Measurements from ENCODE around the gene SMARCA2.

SMARCA2 gene

GRCh38 chr9:2174911-2175310 lies 159.8 kb downstream of the SMARCA2 start:
- no peak overlapping the region for H3K4me3 ChIP-seq (ENCODE audit: low read depth in 1 of 5, low read length in 5 of 5)
- H3K27me3 ChIP-seq (ENCODE audit: control insufficient read depth in 5 of 5, insufficient read depth in 4 of 5, low read length in 5 of 5): no peaks in the 10 kb centered on the region
- no peak overlapping the region for H3K27ac ChIP-seq (ENCODE audit: low read depth, low read length)
- no peaks in the 10 kb centered on the region for H3K4me1 ChIP-seq (ENCODE audit: control insufficient read depth in 5 of 5, insufficient read depth in 5 of 5, low read length in 5 of 5)
- peaks cover 0 to 25% (median 20%) of the 10 kb centered on the region in 5 donors for H3K36me3 ChIP-seq (ENCODE audit: control insufficient read depth in 5 of 5, insufficient read depth in 5 of 5, low read length in 5 of 5)
- H3K9ac ChIP-seq (ENCODE audit: low read length in 5 of 5): no peak overlapping the region
- H3K9me3 ChIP-seq (ENCODE audit: control insufficient read depth in 5 of 5, low read length in 5 of 5): no peaks in the 10 kb centered on the region

- peaks cover 2 to 16% (median 10%) of the 10 kb centered on the region in 5 donors for H3K36me3 ChIP-seq (ENCODE audit: control insufficient read depth in 5 of 5, insufficient read depth in 5 of 5, low read length in 5 of 5)
- H3K9me3 ChIP-seq (ENCODE audit: control insufficient read depth in 5 of 5, low read length in 5 of 5): no peaks in the 10 kb centered on the region
- H3K4me1 ChIP-seq (ENCODE audit: control insufficient read depth in 5 of 5, insufficient read depth in 5 of 5, low read length in 5 of 5): peaks cover 0 to 4% (median 0%) of the 10 kb centered on the region in 5 donors
- H3K27ac ChIP-seq (ENCODE audit: low read depth, low read length): no peak overlapping the region
- no peaks in the 10 kb centered on the region for H3K27me3 ChIP-seq (ENCODE audit: control insufficient read depth in 5 of 5, insufficient read depth in 4 of 5, low read length in 5 of 5)
- no peak overlapping the region for H3K4me3 ChIP-seq (ENCODE audit: low read depth in 1 of 5, low read length in 5 of 5)
- no peak overlapping the region for H3K9ac ChIP-seq (ENCODE audit: low read length in 5 of 5)
Observed at GRCh38 chr9:2177121-2177520, 162.0 kb downstream of the SMARCA2 start.

GRCh38 chr9:2178034-2178734 lies 163.0 kb downstream of the SMARCA2 start:
- Histone ChIP-seq H3K9me3 (ENCODE audit: control insufficient read depth in 5 of 5, low read length in 5 of 5) (no peaks in the 10 kb centered on the region), H3K27ac (ENCODE audit: low read depth, low read length) (no peak overlapping the region), H3K36me3 (ENCODE audit: control insufficient read depth in 5 of 5, insufficient read depth in 5 of 5, low read length in 5 of 5) (peaks cover 4 to 13% (median 8%) of the 10 kb centered on the region in 5 donors), H3K4me1 (ENCODE audit: control insufficient read depth in 5 of 5, insufficient read depth in 5 of 5, low read length in 5 of 5) (peaks cover 0 to 4% (median 0%) of the 10 kb centered on the region in 5 donors), H3K4me3 (ENCODE audit: low read depth in 1 of 5, low read length in 5 of 5) (no peak overlapping the region), H3K27me3 (ENCODE audit: control insufficient read depth in 5 of 5, insufficient read depth in 4 of 5, low read length in 5 of 5) (no peaks in the 10 kb centered on the region), H3K9ac (ENCODE audit: low read length in 5 of 5) (no peak overlapping the region)

- peaks cover 0 to 4% (median 0%) of the 10 kb centered on the region in 5 donors for H3K4me1 ChIP-seq (ENCODE audit: control insufficient read depth in 5 of 5, insufficient read depth in 5 of 5, low read length in 5 of 5)
- H3K36me3 ChIP-seq (ENCODE audit: control insufficient read depth in 5 of 5, insufficient read depth in 5 of 5, low read length in 5 of 5): peaks cover 14 to 27% (median 17%) of the 10 kb centered on the region in 5 donors
- H3K27me3 ChIP-seq (ENCODE audit: control insufficient read depth in 5 of 5, insufficient read depth in 4 of 5, low read length in 5 of 5): no peaks in the 10 kb centered on the region
- no peak overlapping the region for H3K27ac ChIP-seq (ENCODE audit: low read depth, low read length)
- no peak overlapping the region for H3K9ac ChIP-seq (ENCODE audit: low read length in 5 of 5)
- H3K4me3 ChIP-seq (ENCODE audit: low read depth in 1 of 5, low read length in 5 of 5): no peak overlapping the region
- no peaks in the 10 kb centered on the region for H3K9me3 ChIP-seq (ENCODE audit: control insufficient read depth in 5 of 5, low read length in 5 of 5)
Observed at GRCh38 chr9:2179567-2179966, 164.4 kb downstream of the SMARCA2 start.

GRCh38 chr9:2180154-2180553 lies 165.0 kb downstream of the SMARCA2 start:
- no peak overlapping the region for H3K27ac ChIP-seq (ENCODE audit: low read depth, low read length)
- peaks cover 14 to 33% (median 18%) of the 10 kb centered on the region in 5 donors for H3K36me3 ChIP-seq (ENCODE audit: control insufficient read depth in 5 of 5, insufficient read depth in 5 of 5, low read length in 5 of 5)
- H3K27me3 ChIP-seq (ENCODE audit: control insufficient read depth in 5 of 5, insufficient read depth in 4 of 5, low read length in 5 of 5): no peaks in the 10 kb centered on the region
- H3K4me3 ChIP-seq (ENCODE audit: low read depth in 1 of 5, low read length in 5 of 5): no peak overlapping the region
- peaks cover 0 to 4% (median 0%) of the 10 kb centered on the region in 5 donors for H3K4me1 ChIP-seq (ENCODE audit: control insufficient read depth in 5 of 5, insufficient read depth in 5 of 5, low read length in 5 of 5)
- no peaks in the 10 kb centered on the region for H3K9me3 ChIP-seq (ENCODE audit: control insufficient read depth in 5 of 5, low read length in 5 of 5)
- no peak overlapping the region for H3K9ac ChIP-seq (ENCODE audit: low read length in 5 of 5)

- Histone ChIP-seq H3K9me3 (ENCODE audit: control insufficient read depth in 5 of 5, low read length in 5 of 5) (no peaks in the 10 kb centered on the region), H3K4me1 (ENCODE audit: control insufficient read depth in 5 of 5, insufficient read depth in 5 of 5, low read length in 5 of 5) (peaks cover 0 to 4% (median 0%) of the 10 kb centered on the region in 5 donors), H3K4me3 (ENCODE audit: low read depth in 1 of 5, low read length in 5 of 5) (no peak overlapping the region), H3K9ac (ENCODE audit: low read length in 5 of 5) (no peak overlapping the region), H3K27ac (ENCODE audit: low read depth, low read length) (no peak overlapping the region), H3K36me3 (ENCODE audit: control insufficient read depth in 5 of 5, insufficient read depth in 5 of 5, low read length in 5 of 5) (peaks cover 15 to 36% (median 24%) of the 10 kb centered on the region in 5 donors), H3K27me3 (ENCODE audit: control insufficient read depth in 5 of 5, insufficient read depth in 4 of 5, low read length in 5 of 5) (no peaks in the 10 kb centered on the region)
Observed at GRCh38 chr9:2180704-2181103, 165.6 kb downstream of the SMARCA2 start.

GRCh38 chr9:2181792-2182191 lies 166.6 kb downstream of the SMARCA2 start:
- H3K9ac ChIP-seq (ENCODE audit: low read length in 5 of 5): no peak overlapping the region
- H3K4me3 ChIP-seq (ENCODE audit: low read depth in 1 of 5, low read length in 5 of 5): no peak overlapping the region
- no peaks in the 10 kb centered on the region for H3K27me3 ChIP-seq (ENCODE audit: control insufficient read depth in 5 of 5, insufficient read depth in 4 of 5, low read length in 5 of 5)
- peaks cover 0 to 4% (median 0%) of the 10 kb centered on the region in 5 donors for H3K4me1 ChIP-seq (ENCODE audit: control insufficient read depth in 5 of 5, insufficient read depth in 5 of 5, low read length in 5 of 5)
- peaks cover 25 to 46% (median 32%) of the 10 kb centered on the region in 5 donors for H3K36me3 ChIP-seq (ENCODE audit: control insufficient read depth in 5 of 5, insufficient read depth in 5 of 5, low read length in 5 of 5)
- H3K27ac ChIP-seq (ENCODE audit: low read depth, low read length): no peak overlapping the region
- no peaks in the 10 kb centered on the region for H3K9me3 ChIP-seq (ENCODE audit: control insufficient read depth in 5 of 5, low read length in 5 of 5)

- H3K9me3 ChIP-seq (ENCODE audit: control insufficient read depth in 5 of 5, low read length in 5 of 5): no peaks in the 10 kb centered on the region
- no peaks in the 10 kb centered on the region for H3K4me1 ChIP-seq (ENCODE audit: control insufficient read depth in 5 of 5, insufficient read depth in 5 of 5, low read length in 5 of 5)
- no peak overlapping the region for H3K4me3 ChIP-seq (ENCODE audit: low read depth in 1 of 5, low read length in 5 of 5)
- H3K9ac ChIP-seq (ENCODE audit: low read length in 5 of 5): no peak overlapping the region
- H3K27ac ChIP-seq (ENCODE audit: low read depth, low read length): no peak overlapping the region
- H3K36me3 ChIP-seq (ENCODE audit: control insufficient read depth in 5 of 5, insufficient read depth in 5 of 5, low read length in 5 of 5): peaks cover 53 to 92% (median 69%) of the 10 kb centered on the region in 5 donors
- H3K27me3 ChIP-seq (ENCODE audit: control insufficient read depth in 5 of 5, insufficient read depth in 4 of 5, low read length in 5 of 5): no peaks in the 10 kb centered on the region
Observed at GRCh38 chr9:2190939-2191608, 175.9 kb downstream of the SMARCA2 start.

- no peaks in the 10 kb centered on the region for H3K9me3 ChIP-seq (ENCODE audit: control insufficient read depth in 5 of 5, low read length in 5 of 5)
- H3K36me3 ChIP-seq (ENCODE audit: control insufficient read depth in 5 of 5, insufficient read depth in 5 of 5, low read length in 5 of 5): peaks cover 52 to 88% (median 67%) of the 10 kb centered on the region in 5 donors
- no peak overlapping the region for H3K4me3 ChIP-seq (ENCODE audit: low read depth in 1 of 5, low read length in 5 of 5)
- H3K27ac ChIP-seq (ENCODE audit: low read depth, low read length): no peak overlapping the region
- H3K27me3 ChIP-seq (ENCODE audit: control insufficient read depth in 5 of 5, insufficient read depth in 4 of 5, low read length in 5 of 5): no peaks in the 10 kb centered on the region
- no peaks in the 10 kb centered on the region for H3K4me1 ChIP-seq (ENCODE audit: control insufficient read depth in 5 of 5, insufficient read depth in 5 of 5, low read length in 5 of 5)
- H3K9ac ChIP-seq (ENCODE audit: low read length in 5 of 5): no peak overlapping the region
Observed at GRCh38 chr9:2191609-2191972, 176.4 kb downstream of the SMARCA2 start.

- H3K9me3 ChIP-seq (ENCODE audit: control insufficient read depth in 5 of 5, low read length in 5 of 5): no peaks in the 10 kb centered on the region
- H3K9ac ChIP-seq (ENCODE audit: low read length in 5 of 5): no peak overlapping the region
- no peak overlapping the region for H3K27ac ChIP-seq (ENCODE audit: low read depth, low read length)
- no peaks in the 10 kb centered on the region for H3K27me3 ChIP-seq (ENCODE audit: control insufficient read depth in 5 of 5, insufficient read depth in 4 of 5, low read length in 5 of 5)
- H3K4me3 ChIP-seq (ENCODE audit: low read depth in 1 of 5, low read length in 5 of 5): no peak overlapping the region
- H3K36me3 ChIP-seq (ENCODE audit: control insufficient read depth in 5 of 5, insufficient read depth in 5 of 5, low read length in 5 of 5): peaks cover 55 to 80% (median 61%) of the 10 kb centered on the region in 5 donors
- no peaks in the 10 kb centered on the region for H3K4me1 ChIP-seq (ENCODE audit: control insufficient read depth in 5 of 5, insufficient read depth in 5 of 5, low read length in 5 of 5)
Observed at GRCh38 chr9:2192356-2192979, 177.3 kb downstream of the SMARCA2 start.
